IPS-15b (cell line): ENCODE data around the gene AGBL4.
"Not testable (repeated sequence)": the region's sequence is repeated elsewhere in the genome, so short reads cannot be mapped to it uniquely, and the experiment has no call there.

ENCODE experiments used
- H3K27me3 ChIP-seq: one replicate; pipeline ENCODE4 v1.6.1; 2013; ENCODE audit warnings: low read length; ENCODE audit not compliant: control insufficient read depth, insufficient read depth
- H3K36me3 ChIP-seq: one replicate; pipeline ENCODE4 v1.6.1; 2013; ENCODE audit warnings: low read length; ENCODE audit not compliant: control insufficient read depth, insufficient read depth
- H3K4me1 ChIP-seq: one replicate; pipeline ENCODE4 v1.6.1; 2013; ENCODE audit warnings: mild to moderate bottlenecking, low read length; ENCODE audit not compliant: control insufficient read depth, insufficient read depth
- H3K4me3 ChIP-seq: one replicate; pipeline ENCODE4 v1.5.1; 2013; ENCODE audit warnings: low read depth, low read length
- H3K9ac ChIP-seq: one replicate; pipeline ENCODE4 v1.6.1; 2013; ENCODE audit warnings: low read depth, mild to moderate bottlenecking, low read length
- H3K9me3 ChIP-seq: one replicate; pipeline ENCODE4 v1.6.1; 2013; ENCODE audit warnings: mild to moderate bottlenecking, low read length; ENCODE audit not compliant: control insufficient read depth, insufficient read depth

AGBL4 gene

GRCh38 chr1:49013079-49013478, 1010.7 kb downstream of the AGBL4 start:
- no peaks in the 10 kb centered on the region for H3K27me3 ChIP-seq

GRCh38 chr1:49002981-49003380, 1020.8 kb downstream of the AGBL4 start:
- not testable (repeated sequence) for H3K9ac ChIP-seq, H3K27me3 ChIP-seq, H3K4me1 ChIP-seq, H3K9me3 ChIP-seq, H3K4me3 ChIP-seq, H3K36me3 ChIP-seq

More at GRCh38 chr1:49013079-49013478, 1010.7 kb downstream of the AGBL4 start:
- Histone ChIP-seq H3K4me3 (no peak overlapping the region), H3K4me1 (no peaks in the 10 kb centered on the region), H3K9ac (no peak overlapping the region), H3K9me3 (no peaks in the 10 kb centered on the region), H3K36me3 (no peaks in the 10 kb centered on the region)

GRCh38 chr1:48999321-48999720, 1024.4 kb downstream of the AGBL4 start:
- no peaks in the 10 kb centered on the region for H3K9me3 ChIP-seq
- H3K36me3 ChIP-seq: no peaks in the 10 kb centered on the region
- H3K4me3 ChIP-seq: no peak overlapping the region
- no peaks in the 10 kb centered on the region for H3K4me1 ChIP-seq
- H3K9ac ChIP-seq: no peak overlapping the region
- no peaks in the 10 kb centered on the region for H3K27me3 ChIP-seq

GRCh38 chr1:48996311-48996710, 1027.4 kb downstream of the AGBL4 start:
- Histone ChIP-seq H3K9ac (no peak overlapping the region), H3K9me3 (no peaks in the 10 kb centered on the region), H3K4me3 (no peak overlapping the region), H3K4me1 (no peaks in the 10 kb centered on the region), H3K36me3 (no peaks in the 10 kb centered on the region), H3K27me3 (no peaks in the 10 kb centered on the region)

- no peaks in the 10 kb centered on the region for H3K27me3 ChIP-seq
- H3K36me3 ChIP-seq: no peaks in the 10 kb centered on the region
- no peaks in the 10 kb centered on the region for H3K9me3 ChIP-seq
- no peak overlapping the region for H3K9ac ChIP-seq
- H3K4me1 ChIP-seq: no peaks in the 10 kb centered on the region
- H3K4me3 ChIP-seq: no peak overlapping the region
Observed at GRCh38 chr1:48988633-48989197, 1035.0 kb downstream of the AGBL4 start.

- no peaks in the 10 kb centered on the region for H3K9me3 ChIP-seq
- no peak overlapping the region for H3K9ac ChIP-seq
- no peaks in the 10 kb centered on the region for H3K4me1 ChIP-seq
- H3K36me3 ChIP-seq: no peaks in the 10 kb centered on the region
- H3K27me3 ChIP-seq: no peaks in the 10 kb centered on the region
- H3K4me3 ChIP-seq: no peak overlapping the region
Observed at GRCh38 chr1:48979940-48980339, 1043.8 kb downstream of the AGBL4 start.

GRCh38 chr1:48978413-48978812, 1045.3 kb downstream of the AGBL4 start:
- Histone ChIP-seq H3K4me3 (no peak overlapping the region), H3K9me3 (no peaks in the 10 kb centered on the region), H3K9ac (no peak overlapping the region), H3K27me3 (no peaks in the 10 kb centered on the region), H3K4me1 (no peaks in the 10 kb centered on the region), H3K36me3 (no peaks in the 10 kb centered on the region)

- Histone ChIP-seq H3K4me3 (no peak overlapping the region), H3K9me3 (no peaks in the 10 kb centered on the region), H3K9ac (no peak overlapping the region)
Observed at GRCh38 chr1:48977273-48977672, 1046.5 kb downstream of the AGBL4 start.

GRCh38 chr1:48969971-48970370, 1053.8 kb downstream of the AGBL4 start:
- no peaks in the 10 kb centered on the region for H3K4me1 ChIP-seq
- no peak overlapping the region for H3K4me3 ChIP-seq
- no peaks in the 10 kb centered on the region for H3K27me3 ChIP-seq
- H3K9ac ChIP-seq: no peak overlapping the region
- no peaks in the 10 kb centered on the region for H3K9me3 ChIP-seq
- H3K36me3 ChIP-seq: no peaks in the 10 kb centered on the region

More at GRCh38 chr1:48977273-48977672, 1046.5 kb downstream of the AGBL4 start:
- no peaks in the 10 kb centered on the region for H3K36me3 ChIP-seq
- no peaks in the 10 kb centered on the region for H3K4me1 ChIP-seq
- H3K27me3 ChIP-seq: no peaks in the 10 kb centered on the region

- H3K9ac ChIP-seq: no peak overlapping the region
- H3K36me3 ChIP-seq: no peaks in the 10 kb centered on the region
- no peaks in the 10 kb centered on the region for H3K4me1 ChIP-seq
- no peak overlapping the region for H3K4me3 ChIP-seq
- no peaks in the 10 kb centered on the region for H3K27me3 ChIP-seq
- H3K9me3 ChIP-seq: no peaks in the 10 kb centered on the region
Observed at GRCh38 chr1:48967318-48967717, 1056.4 kb downstream of the AGBL4 start.

GRCh38 chr1:48966583-48966982, 1057.2 kb downstream of the AGBL4 start:
- H3K4me3 ChIP-seq: no peak overlapping the region
- no peaks in the 10 kb centered on the region for H3K36me3 ChIP-seq
- no peak overlapping the region for H3K9ac ChIP-seq
- H3K27me3 ChIP-seq: no peaks in the 10 kb centered on the region
- H3K9me3 ChIP-seq: no peaks in the 10 kb centered on the region
- no peaks in the 10 kb centered on the region for H3K4me1 ChIP-seq

GRCh38 chr1:48960320-48960719, 1063.4 kb downstream of the AGBL4 start:
- Histone ChIP-seq H3K36me3 (no peaks in the 10 kb centered on the region), H3K27me3 (no peaks in the 10 kb centered on the region), H3K9ac (no peak overlapping the region), H3K4me3 (no peak overlapping the region), H3K4me1 (no peaks in the 10 kb centered on the region), H3K9me3 (no peaks in the 10 kb centered on the region)
